DND-41 (cell line): ENCODE measurements around the gene CTBP1.

ENCODE experiments used
- ATAC-seq: fragments of 200-7000 bp; cut with Tn5 transposase; 3 replicates; pipeline ENCODE4 v1.9.1; 2021; ENCODE audit warnings: low read depth; ENCODE audit not compliant: insufficient read depth
- DNase-seq: peaks from one replicate; pipeline ENCODE4 v3.0.0-alpha.2; 2020
- H2AFZ ChIP-seq: 2 replicates; pipeline ENCODE4 v1.6.0; 2012; ENCODE audit warnings: low read depth, low read length
- H3K27ac ChIP-seq: 2 replicates; pipeline ENCODE4 v1.5.1; 2012; ENCODE audit warnings: low read length, inconsistent platforms
- H3K27me3 ChIP-seq: fragments of 200-600 bp; sonication (generic); 2 replicates; pipeline ENCODE4 v1.6.0; 2012; ENCODE audit warnings: low read length, mild to moderate bottlenecking, inconsistent platforms; ENCODE audit not compliant: insufficient read depth, poor library complexity
- H3K36me3 ChIP-seq: 2 replicates; pipeline ENCODE4 v1.5.1; 2012; ENCODE audit warnings: low read length, inconsistent platforms; ENCODE audit not compliant: insufficient read depth
- H3K4me1 ChIP-seq: 2 replicates; pipeline ENCODE4 v1.5.1; 2012; ENCODE audit warnings: mild to moderate bottlenecking, low read length; ENCODE audit not compliant: insufficient read depth
- H3K4me2 ChIP-seq: 2 replicates; pipeline ENCODE4 v1.6.0; 2012; ENCODE audit warnings: mild to moderate bottlenecking, moderate library complexity, low read length, inconsistent platforms; ENCODE audit not compliant: insufficient read depth
- H3K4me3 ChIP-seq, 2 experiments: fragments of 200-600 bp in 1 of 2; shearing (Covaris generic) in 1 of 2; 2 replicates each; pipeline ENCODE4 v1.5.1; 2012 to 2016; ENCODE audit warnings: inconsistent platforms in 2 of 2, low read length in 2 of 2, mild to moderate bottlenecking in 2 of 2, low read depth in 1 of 2, moderate library complexity in 1 of 2
- H3K79me2 ChIP-seq: 2 replicates; pipeline ENCODE4 v1.6.0; 2012; ENCODE audit warnings: low read length, inconsistent platforms; ENCODE audit not compliant: insufficient read depth
- H3K9ac ChIP-seq: 2 replicates; pipeline ENCODE4 v1.6.0; 2012; ENCODE audit warnings: low read depth, mild to moderate bottlenecking, inconsistent platforms, low read length, moderate library complexity
- H3K9me3 ChIP-seq: 2 replicates; pipeline ENCODE4 v1.5.1; 2012; ENCODE audit warnings: low read length, moderate library complexity, mild to moderate bottlenecking, inconsistent platforms; ENCODE audit not compliant: insufficient read depth, severe bottlenecking
- H4K20me1 ChIP-seq: 2 replicates; pipeline ENCODE4 v1.6.0; 2012; ENCODE audit warnings: low read length; ENCODE audit not compliant: insufficient read depth
- CTCF ChIP-seq: IDR thresholded peaks from 2 replicates; pipeline ENCODE4 v1.5.1; 2012; ENCODE audit warnings: borderline replicate concordance, low read length, moderate library complexity, mild to moderate bottlenecking; ENCODE audit not compliant: poor library complexity, severe bottlenecking; ENCODE audit errors: extremely low read depth
- EZH2 ChIP-seq: IDR thresholded peaks from 3 replicates; pipeline ENCODE4 v1.6.1; 2012; ENCODE audit warnings: borderline replicate concordance, low read depth, mild to moderate bottlenecking, moderate library complexity, low read length, inconsistent platforms; ENCODE audit not compliant: severe bottlenecking

CTBP1 gene

GRCh38 chr4:1168191-1169101 is 80.5 kb downstream of the CTBP1 start:
- no peaks in the 10 kb centered on the region for H3K9me3 ChIP-seq
- DNase-seq (no peak), ATAC-seq (no peak)
- H3K79me2 ChIP-seq: 0 out of 2 replicates have a peak, but pooled peaks cover 5% of the 10 kb centered on the region
- H3K9ac ChIP-seq: peak overlapping the region; percentile 81
- H3K4me1 ChIP-seq: peaks cover 25% of the 10 kb centered on the region
- H3K4me2 ChIP-seq: peak overlapping the region; percentile 74
- no peaks in the 10 kb centered on the region for H4K20me1 ChIP-seq
- no peak overlapping the region; the same call in 1 of the 2 replicates for H2AFZ ChIP-seq
- peak overlapping the region; percentile 34 to 60; a peak in 3 of 4 replicates for H3K4me3 ChIP-seq
- H3K27me3 ChIP-seq: no peaks in the 10 kb centered on the region
- H3K36me3 ChIP-seq: no peaks in the 10 kb centered on the region
- peak overlapping the region; percentile 86 for H3K27ac ChIP-seq
- TF ChIP-seq CTCF: no peak
- no peak for TF ChIP-seq EZH2

GRCh38 chr4:1167244-1167949 is 81.5 kb downstream of the CTBP1 start:
- H3K27me3 ChIP-seq: no peaks in the 10 kb centered on the region
- peak; percentile 94 for ATAC-seq
- H3K36me3 ChIP-seq: no peaks in the 10 kb centered on the region
- peak overlapping the region; percentile 81 for H3K9ac ChIP-seq
- H3K27ac ChIP-seq: peak overlapping the region; percentile 86
- no peak for TF ChIP-seq EZH2
- TF ChIP-seq CTCF: peak; percentile 98
- 0 out of 2 replicates have a peak, but pooled peaks cover 5% of the 10 kb centered on the region for H3K79me2 ChIP-seq
- peak overlapping the region; percentile 74 for H2AFZ ChIP-seq
- DNase-seq: peak; percentile 92
- H3K4me3 ChIP-seq: peak overlapping the region; percentile 34 to 60; a peak in 3 of 4 replicates
- H3K4me1 ChIP-seq: peaks cover 25% of the 10 kb centered on the region
- no peaks in the 10 kb centered on the region for H3K9me3 ChIP-seq
- H4K20me1 ChIP-seq: no peaks in the 10 kb centered on the region
- H3K4me2 ChIP-seq: peak overlapping the region; percentile 74

- ATAC-seq (peak; percentile 8), DNase-seq (no peak)
- Histone ChIP-seq H3K9ac (peak overlapping the region; percentile 81), H2AFZ (peak overlapping the region; percentile 74), H3K27ac (peak overlapping the region; percentile 86), H3K4me3 (peak overlapping the region in 1 of 2 experiments; percentile 60; a peak in 3 of 4 replicates), H3K36me3 (no peaks in the 10 kb centered on the region), H3K79me2 (0 out of 2 replicates have a peak, but pooled peaks cover 5% of the 10 kb centered on the region), H3K9me3 (no peaks in the 10 kb centered on the region), H3K4me1 (peaks cover 25% of the 10 kb centered on the region), H4K20me1 (no peaks in the 10 kb centered on the region), H3K27me3 (no peaks in the 10 kb centered on the region), H3K4me2 (peak overlapping the region; percentile 74)
- TF ChIP-seq EZH2: no peak
- no peak for TF ChIP-seq CTCF
These were observed 82.3 kb downstream of the CTBP1 start for GRCh38 chr4:1166509-1167243.
